Lung (tissue), 12 donors: ENCODE data around the gene TMCO4. TPM values are rescaled to one million over a fixed set of nuclear protein-coding genes. Genes with fewer than 3 reads are reported as not detected.

Experiments
- ATAC-seq: fragments of 200-7000 bp; cut with Tn5 transposase; one replicate; pipeline ENCODE4 v1.9.1; 2020; ENCODE audit warnings: moderate number of reproducible peaks; ENCODE audit not compliant: insufficient read depth, low FRiP score
- DNase-seq, 3 donors: peaks; one replicate each; pipeline ENCODE4 v3.0.0-alpha.2; 2013 to 2017
- H3K27ac ChIP-seq, 2 donors: one replicate each; pipeline ENCODE4 v1.5.1; 2013; ENCODE audit warnings: mild to moderate bottlenecking in 2 of 2, moderate library complexity in 2 of 2, control low read depth in 1 of 2, inconsistent platforms in 1 of 2, low read depth in 1 of 2, low read length in 1 of 2
- H3K27me3 ChIP-seq, 3 donors: one replicate each; pipeline ENCODE4 v1.5.1; 2013; ENCODE audit warnings: low read length in 2 of 3; ENCODE audit not compliant: control insufficient read depth in 3 of 3, insufficient read depth in 3 of 3
- H3K36me3 ChIP-seq, 4 donors: one replicate each; pipeline ENCODE4 v1.5.1; 2013; ENCODE audit warnings: low read length in 4 of 4, mild to moderate bottlenecking in 1 of 4, moderate library complexity in 1 of 4; ENCODE audit not compliant: control insufficient read depth in 4 of 4, insufficient read depth in 4 of 4
- H3K4me1 ChIP-seq, 5 donors: one replicate each; pipeline ENCODE4 v1.5.1; 2013; ENCODE audit warnings: low read length in 5 of 5, mild to moderate bottlenecking in 2 of 5, moderate library complexity in 1 of 5; ENCODE audit not compliant: control insufficient read depth in 5 of 5, insufficient read depth in 5 of 5
- H3K4me3 ChIP-seq: one replicate; pipeline ENCODE4 v1.5.1; 2013; ENCODE audit warnings: mild to moderate bottlenecking, control low read depth, moderate library complexity
- H3K9ac ChIP-seq, 2 donors: one replicate each; pipeline ENCODE4 v1.5.1; 2013; ENCODE audit warnings: low read length in 2 of 2, control low read depth in 1 of 2; ENCODE audit not compliant: insufficient read depth in 1 of 2
- H3K9me3 ChIP-seq, 4 donors: one replicate each; pipeline ENCODE4 v1.5.1; 2013; ENCODE audit warnings: low read length in 3 of 4, mild to moderate bottlenecking in 1 of 4, moderate library complexity in 1 of 4; ENCODE audit not compliant: control insufficient read depth in 4 of 4, insufficient read depth in 3 of 4
- WGBS, 2 donors: extraction: QIAGEN DNeasy Blood & Tissue Kit; methylation state at CpG; one replicate each; pipeline ENCODE4 v1.1.7; 2013; 5-methylcytosine and 5-hydroxymethylcytosine counted together
- polyA plus RNA-seq, 2 donors: library from polyadenylated mRNA; stranded (reverse); fragments of 200-250 nt; gene quantifications; one replicate each; pipeline ENCODE4 v1.2.1, GENCODE V29; 2013
- total RNA-seq, 2 donors: library from RNA; depleted of rRNA in 1 of 2; stranded (reverse); fragments of >200 nt in 1 of 2; gene quantifications; one replicate each; pipeline ENCODE4 v1.2.1, GENCODE V29; 2014 to 2021
- TF ChIP-seq, protein P1 (sequence below): IDR thresholded peaks from 2 replicates; pipeline ENCODE4 v1.5.1; 2012; ENCODE audit warnings: mild to moderate bottlenecking; ENCODE audit errors: control extremely low read depth, extremely low read depth
- donor health status: control.
- donor health status: control.
- donor health status: Bipolar disorder and iron deficiency.
- donor health status: healthy.
- donor health status: DM: yes; HTN: yes; CAD: no.

The TMCO4 gene
- total and polyA plus RNA-seq, 4 donors, result 14.3 to 27.8 (median 19.5) TPM

DNA sequence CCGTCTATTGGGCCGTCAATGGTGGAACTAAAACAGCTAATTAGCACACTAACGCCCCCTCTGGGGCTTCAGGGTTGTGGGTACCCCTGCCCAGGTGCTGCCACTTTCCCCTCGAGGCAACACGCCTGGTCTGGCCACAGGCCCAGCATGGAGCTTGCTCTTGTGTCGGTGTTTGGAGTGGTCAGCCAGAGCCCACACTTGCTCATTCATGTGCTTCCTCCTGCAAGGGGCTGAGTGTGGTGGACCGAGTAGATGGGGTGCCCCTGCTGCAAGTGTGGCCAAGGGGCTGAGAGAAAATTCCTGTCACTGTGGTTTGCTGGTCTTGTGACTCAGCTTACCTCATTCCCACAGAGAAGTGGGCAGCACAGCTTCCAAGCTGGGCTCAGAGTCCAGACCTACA, 109.4 kb downstream of the TMCO4 start:
- Histone ChIP-seq H3K9me3 (peaks cover 0 to 14% (median 2%) of the 10 kb centered on the region in 4 donors), H3K4me3 (no peak overlapping the region), H3K27ac (no peak overlapping the region), H3K9ac (no peak overlapping the region), H3K27me3 (no peaks in the 10 kb centered on the region), H3K36me3 (peaks cover 0 to 26% (median 0%) of the 10 kb centered on the region in 4 donors), H3K4me1 (no peaks in the 10 kb centered on the region)
- DNase-seq (no peak), ATAC-seq (no peak)
- TF ChIP-seq, protein P1, sequence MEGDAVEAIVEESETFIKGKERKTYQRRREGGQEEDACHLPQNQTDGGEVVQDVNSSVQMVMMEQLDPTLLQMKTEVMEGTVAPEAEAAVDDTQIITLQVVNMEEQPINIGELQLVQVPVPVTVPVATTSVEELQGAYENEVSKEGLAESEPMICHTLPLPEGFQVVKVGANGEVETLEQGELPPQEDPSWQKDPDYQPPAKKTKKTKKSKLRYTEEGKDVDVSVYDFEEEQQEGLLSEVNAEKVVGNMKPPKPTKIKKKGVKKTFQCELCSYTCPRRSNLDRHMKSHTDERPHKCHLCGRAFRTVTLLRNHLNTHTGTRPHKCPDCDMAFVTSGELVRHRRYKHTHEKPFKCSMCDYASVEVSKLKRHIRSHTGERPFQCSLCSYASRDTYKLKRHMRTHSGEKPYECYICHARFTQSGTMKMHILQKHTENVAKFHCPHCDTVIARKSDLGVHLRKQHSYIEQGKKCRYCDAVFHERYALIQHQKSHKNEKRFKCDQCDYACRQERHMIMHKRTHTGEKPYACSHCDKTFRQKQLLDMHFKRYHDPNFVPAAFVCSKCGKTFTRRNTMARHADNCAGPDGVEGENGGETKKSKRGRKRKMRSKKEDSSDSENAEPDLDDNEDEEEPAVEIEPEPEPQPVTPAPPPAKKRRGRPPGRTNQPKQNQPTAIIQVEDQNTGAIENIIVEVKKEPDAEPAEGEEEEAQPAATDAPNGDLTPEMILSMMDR, result no peak
- WGBS, 2 donors, result 89% methylated on average over 7 of the region's 7 CpGs

- H3K9ac ChIP-seq, result no peak overlapping the region
- ATAC-seq, result no peak
- peaks cover 0 to 23% (median 0%) of the 10 kb centered on the region in 4 donors for H3K36me3 ChIP-seq
- no peaks in the 10 kb centered on the region for H3K27me3 ChIP-seq
- TF ChIP-seq, protein P1, result no peak
- WGBS, 2 donors, result 97% methylated on average over 3 of the region's 3 CpGs
- no peaks in the 10 kb centered on the region for H3K4me1 ChIP-seq
- no peak for DNase-seq
- H3K27ac ChIP-seq, result no peak overlapping the region
- H3K4me3 ChIP-seq, result no peak overlapping the region
- H3K9me3 ChIP-seq, result peaks cover 0 to 14% (median 2%) of the 10 kb centered on the region in 4 donors
Observed at GRCh38 chr1:19689856-19690255, 109.9 kb downstream of the TMCO4 start.

DNA sequence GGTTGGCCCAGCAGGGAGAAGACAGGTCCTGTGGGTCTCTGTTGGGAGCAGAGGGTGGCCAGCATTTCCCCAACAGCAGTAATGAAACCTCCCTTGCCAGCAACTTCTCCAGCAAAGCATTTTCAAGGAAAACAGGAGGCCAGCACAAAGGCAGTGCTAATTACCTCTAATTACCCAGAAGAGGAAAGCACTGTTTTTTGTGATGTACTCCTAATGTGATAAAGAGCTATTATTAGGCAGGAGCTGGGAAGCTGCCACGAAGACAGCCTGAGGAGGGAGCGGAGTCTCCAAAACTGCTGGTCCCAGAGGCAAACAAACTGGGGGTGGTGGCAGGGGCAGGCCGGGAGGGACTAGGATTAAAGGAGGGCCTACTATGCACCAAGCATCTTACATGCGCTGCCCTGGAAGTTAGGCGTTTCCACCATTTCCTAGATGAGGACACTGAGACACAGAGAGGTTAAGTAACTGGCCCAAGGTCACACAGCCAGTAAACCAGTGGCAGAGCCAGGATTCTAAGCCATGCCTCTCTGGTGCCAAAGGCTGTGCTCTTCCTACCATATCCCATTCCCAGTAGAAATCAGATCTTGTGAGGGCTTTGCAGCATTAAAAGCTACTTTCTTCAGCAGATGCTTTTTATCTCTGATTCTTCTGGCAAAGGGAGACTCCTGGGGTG, 110.5 kb downstream of the TMCO4 start:
- no peak overlapping the region for H3K4me3 ChIP-seq

More for the DNA sequence above, 110.5 kb downstream of the TMCO4 start:
- TF ChIP-seq, protein P1, result no peak
- H3K9ac ChIP-seq, result no peak overlapping the region
- H3K9me3 ChIP-seq, result peaks cover 0 to 16% (median 2%) of the 10 kb centered on the region in 4 donors
- H3K27me3 ChIP-seq, result no peaks in the 10 kb centered on the region
- DNase-seq (no peak), ATAC-seq (no peak)
- H3K27ac ChIP-seq, result no peak overlapping the region
- H3K36me3 ChIP-seq, result peaks cover 0 to 19% (median 0%) of the 10 kb centered on the region in 4 donors
- 91 to 92% methylated on average over 5 of the region's 5 CpGs for WGBS, 2 donors
- no peaks in the 10 kb centered on the region for H3K4me1 ChIP-seq
